Stimulated activated CD8-positive, alpha-beta memory T cell treated with anti-CD3 and anti-CD28 coated beads, Interleukin-7, amount 100 ng/mL, for 24 hours (primary cell): ENCODE results near the gene TYW3.

ENCODE experiments used
- DNase-seq: peaks from one replicate; pipeline ENCODE4 v3.0.0-alpha.2; 2020; ENCODE audit warnings: low read depth

Gene TYW3

DNA sequence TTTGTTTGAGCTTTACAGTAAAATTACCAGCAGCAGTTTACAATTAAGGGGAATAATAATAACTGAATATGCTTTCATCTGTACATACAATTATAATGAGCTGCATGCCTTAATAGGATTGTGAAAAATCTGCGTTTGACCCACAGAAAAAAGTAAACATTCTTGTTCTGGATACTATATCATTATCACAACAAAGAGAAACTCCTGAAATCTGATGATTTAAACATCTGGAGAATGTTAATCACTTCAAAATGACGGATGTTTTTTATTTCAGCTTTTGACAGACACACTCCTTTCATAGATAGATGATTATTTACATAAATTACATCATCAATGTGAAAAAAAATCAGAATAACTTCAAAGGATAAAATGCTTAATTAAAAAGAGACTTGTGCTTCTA, 58.5 kb downstream of the TYW3 start:
- no peak for DNase-seq

DNA sequence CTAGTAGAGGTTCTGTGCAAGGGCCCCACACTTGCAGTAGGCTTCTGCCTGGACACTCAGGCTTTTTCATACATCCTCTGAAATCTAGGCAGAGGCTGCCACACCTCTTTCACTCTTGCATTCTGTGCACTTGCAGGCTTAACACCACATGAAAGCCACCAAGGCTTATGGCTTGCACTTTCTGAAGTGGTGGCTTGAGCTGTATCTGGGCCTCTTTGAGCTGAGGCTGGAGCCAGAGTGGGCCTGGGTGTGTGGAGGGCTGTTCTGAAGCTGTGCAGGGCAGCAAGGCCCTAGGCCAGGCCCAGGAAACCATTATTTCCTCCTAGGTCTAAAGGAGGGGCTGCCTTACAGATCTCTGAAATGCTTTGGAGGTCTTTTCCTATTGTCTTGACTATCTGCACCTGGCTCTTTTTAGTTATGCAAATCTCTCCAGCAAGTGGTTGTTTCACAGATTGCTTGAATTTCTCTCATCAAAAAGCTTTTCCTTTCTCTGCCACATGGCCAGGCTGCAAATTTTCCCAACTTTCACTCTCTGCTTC, 66.2 kb downstream of the TYW3 start:
- DNase-seq, result no peak

DNA sequence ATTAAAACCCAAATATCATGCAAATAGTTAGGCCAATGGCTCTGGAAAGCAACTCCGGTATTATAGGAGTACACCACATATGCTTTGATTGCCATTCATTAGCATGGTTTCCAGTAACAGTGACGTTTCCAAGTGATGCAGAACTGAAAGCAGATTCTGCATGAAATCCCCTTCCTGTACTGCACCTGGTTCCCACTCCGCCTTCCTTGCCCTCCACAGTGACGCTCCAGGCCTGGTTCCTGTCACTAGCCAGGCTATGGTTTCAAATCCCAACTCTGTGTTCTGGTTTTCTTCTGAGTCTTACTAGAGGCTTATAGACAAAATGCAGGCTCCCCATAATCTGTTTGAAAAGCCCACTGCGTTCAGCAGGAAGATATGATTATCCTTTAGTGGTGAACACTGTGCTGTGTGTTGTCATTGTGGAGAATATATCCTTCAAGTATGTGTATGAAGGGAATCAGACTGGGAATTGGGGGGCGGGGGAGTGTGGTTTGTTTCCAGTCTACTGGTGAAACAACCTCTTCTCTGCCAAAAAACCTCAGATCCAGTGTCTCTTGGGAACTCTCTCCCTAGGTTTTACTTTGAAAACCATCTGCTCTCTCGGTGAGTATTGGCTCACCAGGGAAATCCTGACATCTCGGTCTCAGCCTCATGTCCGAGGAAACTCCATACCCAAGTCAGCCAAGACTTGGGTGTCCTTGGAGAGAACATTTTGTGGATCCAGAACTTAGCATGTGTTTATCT, 78.7 kb downstream of the TYW3 start:
- no peak for DNase-seq

DNA sequence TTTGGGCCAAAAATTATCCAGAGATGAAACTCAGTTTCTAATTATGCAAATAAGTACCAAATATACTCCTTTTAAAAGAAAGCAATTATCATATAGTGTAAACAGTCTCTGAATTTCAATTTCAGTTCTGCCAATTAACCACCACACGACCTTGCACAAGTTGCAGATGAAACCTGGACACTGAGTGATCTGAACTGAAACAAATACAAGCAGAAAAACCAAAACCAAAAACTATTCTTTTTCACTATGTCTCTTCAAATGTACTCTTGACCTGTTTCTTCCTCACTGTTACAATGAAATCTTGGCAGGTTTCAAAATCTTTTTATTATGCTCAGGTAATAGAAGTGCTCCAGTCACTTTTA, 79.2 kb downstream of the TYW3 start:
- DNase-seq, result no peak
